Naive thymus-derived CD4-positive, alpha-beta T cell (primary cell): ENCODE measurements around the gene PYURF. TPM values are rescaled to one million over a fixed set of nuclear protein-coding genes. Genes with fewer than 3 reads are reported as not detected.

ENCODE experiments used
- ATAC-seq: fragments of 150-1000 bp; cut with Tn5 transposase; 2 replicates; pipeline ENCODE4 v1.10.0; 2021; ENCODE audit warnings: mild to moderate bottlenecking, moderate library complexity
- CTCF ChIA-PET: fragments of 350-600 bp; sonication (Branson Sonifier 250); formaldehyde crosslinking; loops from one replicate; lab custom pipeline; 2021; ENCODE audit warnings: antibody characterized with exemption; lab: Charles Lee
- POLR2A ChIA-PET: fragments of 350-600 bp; sonication (Branson Sonifier 250); formaldehyde crosslinking; loops from one replicate; lab custom pipeline; 2021; ENCODE audit warnings: antibody characterized with exemption, inconsistent platforms; lab: Charles Lee
- DNase-seq, 9 donors: peaks; one replicate each; pipeline versions ENCODE4 v3.0.0 to v3.0.0-alpha.2; 2020 to 2022; ENCODE audit warnings: mixed read lengths in 1 of 9
- H3K27ac ChIP-seq: one replicate; pipeline ENCODE4 v1.7.0; 2013; ENCODE audit warnings: mild to moderate bottlenecking, low read depth, low read length, moderate library complexity
- H3K27me3 ChIP-seq, 2 donors: one replicate each; pipeline ENCODE4 v1.7.0; 2013; ENCODE audit warnings: low read length in 2 of 2, mild to moderate bottlenecking in 2 of 2, moderate library complexity in 2 of 2; ENCODE audit not compliant: control insufficient read depth in 2 of 2, insufficient read depth in 2 of 2
- H3K36me3 ChIP-seq, 3 experiments: 1 replicate in 2 of 3; 2 replicates in 1 of 3; pipeline ENCODE4 v1.7.0; 2013; ENCODE audit warnings: low read length in 3 of 3, mild to moderate bottlenecking in 3 of 3, moderate library complexity in 1 of 3; ENCODE audit not compliant: insufficient read depth in 3 of 3, control insufficient read depth in 2 of 3
- H3K4me1 ChIP-seq, 2 donors: one replicate each; pipeline ENCODE4 v1.7.0; 2013; ENCODE audit warnings: low read length in 2 of 2, mild to moderate bottlenecking in 2 of 2, moderate library complexity in 1 of 2; ENCODE audit not compliant: control insufficient read depth in 2 of 2, insufficient read depth in 2 of 2
- H3K4me3 ChIP-seq: 2 replicates; pipeline ENCODE4 v1.7.0; 2013; ENCODE audit warnings: mild to moderate bottlenecking, low read length
- H3K9me3 ChIP-seq, 3 experiments: 1 replicate in 2 of 3; 2 replicates in 1 of 3; pipeline ENCODE4 v1.7.0; 2013; ENCODE audit warnings: low read length in 3 of 3; ENCODE audit not compliant: control insufficient read depth in 2 of 3
- H3K27ac Mint-ChIP-seq, 9 donors: one replicate each; pipeline ENCODE4 v1.8.0; 2020 to 2022; ENCODE audit warnings: mixed read lengths in 9 of 9, mild to moderate bottlenecking in 8 of 9, moderate library complexity in 5 of 9, inconsistent platforms in 2 of 9
- H3K27me3 Mint-ChIP-seq, 5 donors: one replicate each; pipeline ENCODE4 v1.8.0; 2021 to 2022; ENCODE audit warnings: mixed read lengths in 5 of 5, mild to moderate bottlenecking in 1 of 5
- H3K36me3 Mint-ChIP-seq, 5 donors: one replicate each; pipeline ENCODE4 v1.8.0; 2020 to 2022; ENCODE audit warnings: mixed read lengths in 5 of 5, mild to moderate bottlenecking in 3 of 5, inconsistent platforms in 1 of 5
- H3K4me1 Mint-ChIP-seq, 7 donors: one replicate each; pipeline ENCODE4 v1.8.0; 2020 to 2022; ENCODE audit warnings: mixed read lengths in 7 of 7, mild to moderate bottlenecking in 3 of 7, inconsistent platforms in 1 of 7
- H3K4me3 Mint-ChIP-seq, 10 donors: one replicate each; pipeline ENCODE4 v1.8.0; 2020 to 2022; ENCODE audit warnings: mild to moderate bottlenecking in 10 of 10, mixed read lengths in 10 of 10, moderate library complexity in 6 of 10, inconsistent platforms in 2 of 10
- H3K9me3 Mint-ChIP-seq, 11 donors: one replicate each; pipeline ENCODE4 v1.8.0; 2020 to 2022; ENCODE audit warnings: mixed read lengths in 11 of 11, mild to moderate bottlenecking in 4 of 11, inconsistent platforms in 1 of 11, moderate library complexity in 1 of 11
- intact Hi-C, 2 donors: fragments of 100-400 bp; cut with micrococcal nuclease; formaldehyde crosslinking; loops; one replicate each; pipeline ENCODE4 v1.15.1; 2023
- polyA plus RNA-seq, 2 donors: library from polyadenylated mRNA; unstranded; fragments of 300-500 nt; fragmentation: Illumina TruSeq; gene quantifications; one replicate each; pipeline ENCODE4 v1.2.3, GENCODE V29; 2021
- total RNA-seq, 6 experiments: library from RNA in 5 of 6; stranded (reverse) in 5 of 6; gene quantifications; 1 replicate in 5 of 6; 2 replicates in 1 of 6; pipeline ENCODE4 v1.2.3 and lab custom pipeline; 2021 to 2026

The PYURF gene
- total and polyA plus RNA-seq, 7 experiments from 2014 or later, result 33.0 to 270 (median 50.7) TPM

DNA sequence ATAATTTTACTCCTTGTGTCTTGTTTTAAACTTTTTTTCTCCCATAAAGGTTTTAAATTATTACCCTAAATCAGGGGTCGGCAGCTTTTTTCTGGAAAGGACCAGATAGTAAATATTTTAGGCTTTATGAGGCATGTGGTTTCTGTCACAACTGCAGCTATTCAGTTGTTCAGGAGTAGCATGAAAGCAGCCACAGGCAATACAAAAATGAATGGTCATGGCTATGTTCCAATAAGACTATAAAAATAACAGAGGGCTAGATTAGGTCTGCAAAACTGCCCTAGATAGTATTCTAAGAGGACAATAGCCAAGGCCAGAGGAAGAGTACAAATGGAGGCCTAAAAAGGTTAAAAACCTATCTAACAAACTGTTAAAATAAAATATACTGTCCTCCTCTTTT lies 42.0 kb downstream of the PYURF start:
- H3K9me3 Mint-ChIP-seq, result peaks cover 0 to 1% (median 0%) of the 10 kb centered on the region in 11 donors

GRCh38 chr4:88478247-88478646 lies 45.3 kb downstream of the PYURF start:
- H3K4me1 Mint-ChIP-seq, result peaks cover 0 to 17% (median 0%) of the 10 kb centered on the region in 7 donors
- intact Hi-C loops, result no loop called here
- Histone ChIP-seq H3K4me1 (no peaks in the 10 kb centered on the region), H3K9me3 (no peaks in the 10 kb centered on the region), H3K4me3 (no peak overlapping the region), H3K36me3 (peaks cover 0 to 5% (median 0%) of the 10 kb centered on the region in 3 experiments), H3K27ac (no peak overlapping the region), H3K27me3 (no peaks in the 10 kb centered on the region)
- peaks cover 13 to 41% (median 34%) of the 10 kb centered on the region in 5 donors for H3K36me3 Mint-ChIP-seq
- DNase-seq (no peak), ATAC-seq (no peak)
- POLR2A ChIA-PET, result interaction anchor here (0.7 kb wide), 1 partner anchor 67 kb away, joined by 3 read pairs; no protein-coding TSS in a partner anchor
- H3K4me3 Mint-ChIP-seq, result peak overlapping the region in 1 of 10 donors; percentile 12
- peaks cover 0 to 1% (median 0%) of the 10 kb centered on the region in 11 donors for H3K9me3 Mint-ChIP-seq
- CTCF ChIA-PET, result no interaction called here
- H3K27ac Mint-ChIP-seq, result no peak overlapping the region
- H3K27me3 Mint-ChIP-seq, result no peaks in the 10 kb centered on the region

More for the DNA sequence above, 42.0 kb downstream of the PYURF start:
- Histone ChIP-seq H3K4me3 (no peak overlapping the region), H3K4me1 (no peaks in the 10 kb centered on the region), H3K9me3 (no peaks in the 10 kb centered on the region), H3K36me3 (no peaks in the 10 kb centered on the region), H3K27ac (no peak overlapping the region), H3K27me3 (no peaks in the 10 kb centered on the region)
- Mint-ChIP-seq H3K4me3 (no peak overlapping the region), H3K4me1 (peaks cover 0 to 12% (median 0%) of the 10 kb centered on the region in 7 donors), H3K27ac (no peak overlapping the region), H3K27me3 (no peaks in the 10 kb centered on the region), H3K36me3 (peaks cover 4 to 30% (median 23%) of the 10 kb centered on the region in 5 donors)
- intact Hi-C loops, result no loop called here
- ChIA-PET CTCF (no interaction called here), POLR2A (interaction anchor here (0.7 kb wide), 1 partner anchor 103 kb away, joined by 3 read pairs; the partner anchor contains the start of gene HERC6)
- DNase-seq (no peak), ATAC-seq (no peak)

- Histone ChIP-seq H3K27me3 (no peaks in the 10 kb centered on the region), H3K36me3 (peaks cover 0 to 5% (median 0%) of the 10 kb centered on the region in 3 experiments), H3K4me3 (no peak overlapping the region), H3K4me1 (no peaks in the 10 kb centered on the region), H3K27ac (no peak overlapping the region), H3K9me3 (no peaks in the 10 kb centered on the region)
- CTCF ChIA-PET, result no interaction called here
- no peak for ATAC-seq
- Mint-ChIP-seq H3K27me3 (no peaks in the 10 kb centered on the region), H3K9me3 (peaks cover 0 to 1% (median 0%) of the 10 kb centered on the region in 11 donors), H3K27ac (no peak overlapping the region), H3K4me3 (no peak overlapping the region), H3K4me1 (peaks cover 0 to 17% (median 0%) of the 10 kb centered on the region in 7 donors), H3K36me3 (peaks cover 16 to 48% (median 37%) of the 10 kb centered on the region in 5 donors)
- POLR2A ChIA-PET, result interaction anchor here (0.7 kb wide), 1 partner anchor 66 kb away, joined by 3 read pairs; no protein-coding TSS in a partner anchor
- DNase-seq, result no peak
- intact Hi-C loops, result no loop called here
Observed at GRCh38 chr4:88477229-88477860, 46.2 kb downstream of the PYURF start.

Other genes with a start within 250 kb of the PYURF start
- gene PPM1K, start 239.2 kb downstream of the PYURF start, total RNA-seq, result 10 to 100 TPM; 72.1 to 92.7 (median 91.9) TPM
- 10 to 100 TPM; 64.3 to 91.0 TPM for gene PPM1K, start 239.2 kb downstream of the PYURF start, polyA plus RNA-seq
- gene HERC6, start 144.9 kb downstream of the PYURF start, total RNA-seq, result 10 to 100 TPM; 12.6 to 43.5 (median 23.0) TPM
- gene HERC6, start 144.9 kb downstream of the PYURF start, polyA plus RNA-seq, result 10 to 100 TPM; 14.6 to 20.0 TPM
- gene HERC5, start 66.7 kb downstream of the PYURF start, total RNA-seq, result 10 to 100 TPM; 11.8 to 52.5 (median 14.1) TPM
- 1 to 10 TPM; 8.2 to 9.1 TPM for gene HERC5, start 66.7 kb downstream of the PYURF start, polyA plus RNA-seq
- gene HERC3, start 68.7 kb upstream of the PYURF start, total RNA-seq, result 100 to 1,000 TPM in 4 of 5 experiments, 10 to 100 TPM in 1; 38.1 to 130 (median 104) TPM
- gene HERC3, start 68.7 kb upstream of the PYURF start, polyA plus RNA-seq, result 10 to 100 TPM; 42.7 to 65.8 TPM
- 10 to 100 TPM in 1 of 5 experiments, 1 to 10 TPM in 4; 1.4 to 11.7 (median 4.5) TPM for gene NAP1L5, start 174.1 kb upstream of the PYURF start, total RNA-seq
- gene NAP1L5, start 174.1 kb upstream of the PYURF start, polyA plus RNA-seq, result 1 to 10 TPM; 1.5 to 3.0 TPM